Fibroblast of lung (primary cell): ENCODE measurements around the gene LILRB5.

Experiments
- EZH2 ChIP-seq: IDR thresholded peaks from 2 replicates; pipeline ENCODE4 v1.5.1; 2012; ENCODE audit warnings: low read length, control low read depth, mild to moderate bottlenecking; ENCODE audit errors: missing control alignments
- TF ChIP-seq, protein P1 (sequence below), 2 donors: IDR thresholded peaks in 1 of 2; conservative IDR thresholded peaks in 1 of 2; 1 replicate in 1 of 2; 2 replicates in 1 of 2; pipeline ENCODE4 v1.5.1; 2011 to 2012; ENCODE audit warnings: low read length in 2 of 2, control low read depth in 1 of 2, inconsistent platforms in 1 of 2, low read depth in 1 of 2, mild to moderate bottlenecking in 1 of 2

DNA sequence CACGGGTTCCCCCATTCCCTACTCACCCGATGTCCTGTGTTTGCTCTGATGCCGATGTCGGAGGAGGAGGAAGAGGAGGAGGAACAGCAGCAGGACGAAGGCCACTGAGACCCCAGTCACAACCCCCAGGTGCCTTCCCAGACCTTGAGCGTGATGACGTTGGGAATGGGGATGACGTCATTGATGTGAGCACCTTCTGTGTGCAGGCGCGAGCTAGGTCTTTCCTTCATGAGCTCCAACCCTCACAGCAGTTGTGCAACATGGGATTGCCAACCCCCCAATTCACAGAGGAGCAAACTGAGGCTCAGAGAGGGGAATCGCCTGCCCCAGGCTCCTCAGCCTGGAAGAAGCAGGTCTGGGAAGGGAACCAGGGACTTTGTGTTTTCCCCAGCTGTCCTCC lies 4.2 kb downstream of the LILRB5 start:
- TF ChIP-seq, protein P1, sequence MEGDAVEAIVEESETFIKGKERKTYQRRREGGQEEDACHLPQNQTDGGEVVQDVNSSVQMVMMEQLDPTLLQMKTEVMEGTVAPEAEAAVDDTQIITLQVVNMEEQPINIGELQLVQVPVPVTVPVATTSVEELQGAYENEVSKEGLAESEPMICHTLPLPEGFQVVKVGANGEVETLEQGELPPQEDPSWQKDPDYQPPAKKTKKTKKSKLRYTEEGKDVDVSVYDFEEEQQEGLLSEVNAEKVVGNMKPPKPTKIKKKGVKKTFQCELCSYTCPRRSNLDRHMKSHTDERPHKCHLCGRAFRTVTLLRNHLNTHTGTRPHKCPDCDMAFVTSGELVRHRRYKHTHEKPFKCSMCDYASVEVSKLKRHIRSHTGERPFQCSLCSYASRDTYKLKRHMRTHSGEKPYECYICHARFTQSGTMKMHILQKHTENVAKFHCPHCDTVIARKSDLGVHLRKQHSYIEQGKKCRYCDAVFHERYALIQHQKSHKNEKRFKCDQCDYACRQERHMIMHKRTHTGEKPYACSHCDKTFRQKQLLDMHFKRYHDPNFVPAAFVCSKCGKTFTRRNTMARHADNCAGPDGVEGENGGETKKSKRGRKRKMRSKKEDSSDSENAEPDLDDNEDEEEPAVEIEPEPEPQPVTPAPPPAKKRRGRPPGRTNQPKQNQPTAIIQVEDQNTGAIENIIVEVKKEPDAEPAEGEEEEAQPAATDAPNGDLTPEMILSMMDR (conservative IDR thresholded peaks at IDR 0.05 in 1 of 2, IDR thresholded peaks at IDR 0.05 in 1 of 2; ENCODE audit: low read depth in 1 of 2, low read length in 2 of 2): no peak
- no peak for TF ChIP-seq EZH2
